Activated CD4-positive, alpha-beta memory T cell treated with anti-CD3 and anti-CD28 coated beads, Interleukin-2, amount 10 ng/mL, durations not matched to agents 7 days and 5 days (primary cell): ENCODE results near the gene PRKAR1A. TPM values are rescaled to one million over a fixed set of nuclear protein-coding genes. Genes with fewer than 3 reads are reported as not detected.
"Not testable (repeated sequence)": the region's sequence is repeated elsewhere in the genome, so short reads cannot be mapped to it uniquely, and the experiment has no call there.

Experiments
- CTCF ChIA-PET: fragments of 350-600 bp; sonication (Branson Sonifier 250); formaldehyde crosslinking; loops from one replicate; lab custom pipeline; 2021; ENCODE audit warnings: antibody characterized with exemption, inconsistent platforms; lab: Charles Lee
- POLR2A ChIA-PET: fragments of 350-600 bp; sonication (Branson Sonifier 250); formaldehyde crosslinking; loops from one replicate; lab custom pipeline; 2021; ENCODE audit warnings: antibody characterized with exemption; lab: Charles Lee
- DNase-seq: peaks from one replicate; pipeline ENCODE4 v3.0.0-alpha.2; 2020
- H3K27ac Mint-ChIP-seq: one replicate; pipeline ENCODE4 v1.8.0; 2021; ENCODE audit warnings: mild to moderate bottlenecking, mixed read lengths
- H3K27me3 Mint-ChIP-seq: one replicate; pipeline ENCODE4 v1.8.0; 2021; ENCODE audit warnings: mixed read lengths
- H3K36me3 Mint-ChIP-seq: one replicate; pipeline ENCODE4 v1.8.0; 2021; ENCODE audit warnings: low read depth, mixed read lengths
- H3K4me1 Mint-ChIP-seq: one replicate; pipeline ENCODE4 v1.8.0; 2021; ENCODE audit warnings: mixed read lengths
- H3K4me3 Mint-ChIP-seq: one replicate; pipeline ENCODE4 v1.8.0; 2021; ENCODE audit warnings: mild to moderate bottlenecking, mixed read lengths
- H3K9me3 Mint-ChIP-seq: one replicate; pipeline ENCODE4 v1.8.0; 2021; ENCODE audit warnings: mixed read lengths
- total RNA-seq, 2 experiments: library from RNA; stranded (reverse); gene quantifications; one replicate each; pipeline ENCODE4 v1.2.3, GENCODE V29; 2021

PRKAR1A gene
- total RNA-seq, 2 experiments from 2014 or later = 281 to 287 TPM

DNA sequence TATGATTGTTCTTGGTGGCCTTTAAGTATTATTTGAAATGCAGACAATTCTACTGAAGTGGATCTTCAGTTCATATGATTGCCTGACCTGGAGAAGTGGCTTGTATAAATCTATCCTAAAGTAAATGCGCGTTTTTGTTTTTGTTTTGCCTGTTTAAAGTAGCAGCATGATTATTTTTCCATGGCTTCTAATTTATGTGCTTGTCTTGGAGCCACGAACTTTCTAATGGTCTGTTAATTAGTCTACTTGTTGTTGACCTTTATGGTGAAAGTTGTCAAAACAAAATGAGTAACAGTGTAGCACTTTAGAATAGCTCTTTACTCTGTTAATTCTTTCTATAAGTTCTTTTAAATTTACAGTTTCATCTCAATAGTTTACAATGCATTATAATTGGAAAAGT, 1.7 kb downstream of the PRKAR1A start:
- peaks cover 53% of the 10 kb centered on the region for H3K4me1 Mint-ChIP-seq
- CTCF ChIA-PET = interaction anchor here (1.7 kb wide), 1 partner anchor 21 kb away, joined by 3 read pairs; no protein-coding TSS in a partner anchor
- no peak for DNase-seq

GRCh38 chr17:68514831-68515635, 2.8 kb downstream of the PRKAR1A start:
- Mint-ChIP-seq H3K4me1 (peaks cover 52% of the 10 kb centered on the region), H3K9me3 (no peaks in the 10 kb centered on the region), H3K36me3 (peaks cover 63% of the 10 kb centered on the region), H3K27ac (no peak overlapping the region), H3K4me3 (peak overlapping the region; percentile 98), H3K27me3 (no peaks in the 10 kb centered on the region)
- DNase-seq = no peak
- ChIA-PET CTCF (no interaction called here), POLR2A (no interaction called here)

More for the DNA sequence above, 1.7 kb downstream of the PRKAR1A start:
- POLR2A ChIA-PET = interaction anchor here (3.8 kb wide), 1 partner anchor 16 kb away, joined by 26 read pairs; no protein-coding TSS in a partner anchor
- Mint-ChIP-seq H3K4me3 (peak overlapping the region; percentile 98), H3K27ac (no peak overlapping the region), H3K9me3 (no peaks in the 10 kb centered on the region), H3K27me3 (no peaks in the 10 kb centered on the region), H3K36me3 (peaks cover 52% of the 10 kb centered on the region)

- H3K27ac Mint-ChIP-seq = no peak overlapping the region
- H3K4me1 Mint-ChIP-seq = peaks cover 40% of the 10 kb centered on the region
- DNase-seq = no peak
- H3K9me3 Mint-ChIP-seq = no peaks in the 10 kb centered on the region
- H3K36me3 Mint-ChIP-seq = peaks cover 68% of the 10 kb centered on the region
- no peaks in the 10 kb centered on the region for H3K27me3 Mint-ChIP-seq
- ChIA-PET CTCF (no interaction called here), POLR2A (no interaction called here)
- no peak overlapping the region for H3K4me3 Mint-ChIP-seq
These were observed 4.5 kb downstream of the PRKAR1A start for GRCh38 chr17:68516732-68517131.

DNA sequence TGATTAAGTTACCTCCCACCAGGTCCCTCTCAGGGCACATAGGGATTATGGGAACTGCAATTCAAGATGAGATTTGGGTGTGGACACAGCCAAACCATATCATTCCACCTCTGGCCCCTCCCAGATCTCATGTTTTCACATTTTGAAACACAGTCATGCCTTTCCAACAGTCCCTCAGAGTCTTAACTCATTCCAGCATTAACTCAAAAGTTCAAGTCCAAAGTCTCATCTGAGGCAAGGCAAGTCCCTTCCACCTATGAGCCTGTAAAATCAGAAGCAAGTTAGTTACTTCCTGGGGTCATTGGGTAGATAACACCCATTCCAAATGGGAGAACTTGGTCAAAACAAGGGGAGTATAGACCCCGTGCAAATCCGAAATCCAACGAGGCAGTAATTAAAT, 5.4 kb downstream of the PRKAR1A start:
- H3K4me3 Mint-ChIP-seq, H3K27ac Mint-ChIP-seq, CTCF ChIA-PET, DNase-seq, H3K27me3 Mint-ChIP-seq, POLR2A ChIA-PET, H3K9me3 Mint-ChIP-seq: not testable (repeated sequence)
- peaks cover 77% of the 10 kb centered on the region for H3K36me3 Mint-ChIP-seq
- peaks cover 39% of the 10 kb centered on the region for H3K4me1 Mint-ChIP-seq

GRCh38 chr17:68518063-68518815, 6.0 kb downstream of the PRKAR1A start:
- Mint-ChIP-seq H3K4me1 (peaks cover 37% of the 10 kb centered on the region), H3K9me3 (no peaks in the 10 kb centered on the region)

DNA sequence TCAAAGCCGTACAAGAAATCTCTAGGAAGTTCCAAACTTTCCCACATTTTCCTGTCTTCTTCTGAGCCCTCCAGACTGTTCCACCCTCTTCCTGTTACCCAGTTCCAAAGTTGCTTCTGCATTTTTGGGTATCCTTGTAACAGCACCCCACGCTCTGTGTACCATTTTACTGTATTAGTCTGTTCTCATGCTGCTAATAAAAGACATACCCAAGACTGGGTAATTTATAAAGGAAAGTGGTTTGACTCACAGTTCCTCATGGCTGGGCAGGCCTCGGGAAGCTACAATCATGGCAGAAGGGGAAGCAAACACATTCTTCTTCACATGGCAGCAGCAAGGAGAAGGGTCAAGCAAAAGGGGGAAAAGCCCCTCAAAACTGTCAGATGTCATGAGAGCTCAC, 6.8 kb downstream of the PRKAR1A start:
- POLR2A ChIA-PET, H3K9me3 Mint-ChIP-seq, H3K27me3 Mint-ChIP-seq, DNase-seq, H3K4me3 Mint-ChIP-seq, H3K27ac Mint-ChIP-seq: not testable (repeated sequence)
- peaks cover 29% of the 10 kb centered on the region for H3K4me1 Mint-ChIP-seq
- peaks cover 79% of the 10 kb centered on the region for H3K36me3 Mint-ChIP-seq
- CTCF ChIA-PET = interaction anchor here (0.9 kb wide), 1 partner anchor 8 kb away, joined by 3 read pairs; no protein-coding TSS in a partner anchor

More at GRCh38 chr17:68518063-68518815, 6.0 kb downstream of the PRKAR1A start:
- POLR2A ChIA-PET = no interaction called here
- no peak for DNase-seq
- no peaks in the 10 kb centered on the region for H3K27me3 Mint-ChIP-seq
- CTCF ChIA-PET = no interaction called here
- H3K27ac Mint-ChIP-seq = no peak overlapping the region
- no peak overlapping the region for H3K4me3 Mint-ChIP-seq
- peaks cover 77% of the 10 kb centered on the region for H3K36me3 Mint-ChIP-seq

- Mint-ChIP-seq H3K36me3 (peaks cover 83% of the 10 kb centered on the region), H3K4me3 (no peak overlapping the region), H3K9me3 (no peaks in the 10 kb centered on the region), H3K4me1 (peaks cover 20% of the 10 kb centered on the region), H3K27me3 (no peaks in the 10 kb centered on the region), H3K27ac (no peak overlapping the region)
- ChIA-PET POLR2A (no interaction called here), CTCF (interaction anchor here (0.9 kb wide), 1 partner anchor 9 kb away, joined by 3 read pairs; no protein-coding TSS in a partner anchor)
- DNase-seq = no peak
These were observed 7.7 kb downstream of the PRKAR1A start for GRCh38 chr17:68519911-68520310.

DNA sequence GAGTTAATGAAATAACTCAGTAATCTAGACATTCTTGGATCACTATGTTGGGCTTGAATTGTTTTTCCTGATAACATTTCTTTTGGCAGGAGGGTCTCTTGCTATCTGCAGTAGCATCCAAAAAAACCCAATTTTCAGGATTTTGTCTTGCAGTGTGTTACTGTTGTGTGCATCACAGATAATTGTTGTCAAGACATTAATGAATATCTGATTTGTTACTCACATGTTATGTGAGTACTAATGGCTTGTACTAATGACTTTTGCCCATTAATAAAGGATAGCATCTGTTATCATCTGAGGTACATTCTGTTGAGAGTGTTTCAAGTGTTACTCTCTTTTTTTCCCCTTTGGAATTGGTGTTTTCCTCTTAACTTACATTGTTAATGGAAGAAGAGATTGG, 10.0 kb downstream of the PRKAR1A start:
- H3K4me1 Mint-ChIP-seq = peaks cover 8% of the 10 kb centered on the region
- no peaks in the 10 kb centered on the region for H3K9me3 Mint-ChIP-seq
- H3K4me3 Mint-ChIP-seq = no peak overlapping the region
- no peak overlapping the region for H3K27ac Mint-ChIP-seq
- H3K36me3 Mint-ChIP-seq = peaks cover 86% of the 10 kb centered on the region
- POLR2A ChIA-PET = interaction anchor here (1.0 kb wide), 1 partner anchor 10 kb away, joined by 3 read pairs; the partner anchor contains the start of gene PRKAR1A
- CTCF ChIA-PET = no interaction called here
- no peak for DNase-seq
- H3K27me3 Mint-ChIP-seq = no peaks in the 10 kb centered on the region

- Mint-ChIP-seq H3K36me3 (peaks cover 93% of the 10 kb centered on the region), H3K27me3 (no peaks in the 10 kb centered on the region), H3K4me1 (peaks cover 3% of the 10 kb centered on the region), H3K9me3 (no peaks in the 10 kb centered on the region), H3K27ac (no peak overlapping the region), H3K4me3 (no peak overlapping the region)
- no peak for DNase-seq
- CTCF ChIA-PET = no interaction called here
- POLR2A ChIA-PET = no interaction called here
These were observed 14.3 kb downstream of the PRKAR1A start for GRCh38 chr17:68526548-68526947.

DNA sequence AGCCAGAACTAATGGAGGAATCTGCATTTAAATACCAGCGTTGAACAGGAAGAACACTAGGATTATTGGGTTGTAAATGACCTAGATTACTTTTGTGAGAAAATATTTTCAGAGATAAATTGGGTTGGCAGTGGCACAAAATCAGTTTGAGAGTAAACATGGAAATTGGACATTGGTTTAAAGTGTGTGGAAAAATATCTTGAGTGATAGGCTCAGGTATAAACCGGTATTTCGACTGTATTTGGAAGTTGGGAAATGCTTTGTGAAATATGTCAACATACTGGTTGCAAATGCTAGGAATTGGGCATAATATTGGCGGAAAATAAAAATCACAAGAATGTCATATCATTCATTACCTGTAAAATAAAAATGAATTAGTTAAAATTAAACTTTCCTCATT, 15.1 kb downstream of the PRKAR1A start:
- no peaks in the 10 kb centered on the region for H3K9me3 Mint-ChIP-seq
- POLR2A ChIA-PET = no interaction called here
- CTCF ChIA-PET = no interaction called here
- H3K36me3 Mint-ChIP-seq = peaks cover 86% of the 10 kb centered on the region
- H3K4me1 Mint-ChIP-seq = no peaks in the 10 kb centered on the region
- H3K27me3 Mint-ChIP-seq = no peaks in the 10 kb centered on the region
- H3K27ac Mint-ChIP-seq = no peak overlapping the region
- DNase-seq = no peak
- no peak overlapping the region for H3K4me3 Mint-ChIP-seq

DNA sequence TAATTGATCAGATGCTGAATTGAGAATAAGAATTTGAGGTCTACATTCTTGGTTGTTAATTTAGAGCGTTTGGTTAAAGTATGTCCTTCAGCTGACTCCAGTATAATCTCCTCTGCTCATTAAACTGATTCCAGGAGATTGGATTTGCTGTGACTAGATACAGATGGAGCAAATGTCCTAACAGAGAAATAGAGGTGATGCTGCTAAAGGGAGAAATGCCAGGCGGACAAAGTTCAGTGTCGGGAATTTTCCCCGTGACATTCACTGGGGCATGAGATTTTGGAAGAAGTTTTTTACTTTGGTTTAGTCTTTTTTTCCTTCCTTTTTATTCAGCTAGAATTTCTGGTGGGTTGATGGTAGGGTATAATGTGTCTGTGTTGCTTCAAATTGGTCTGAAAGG, 19.0 kb downstream of the PRKAR1A start:
- Mint-ChIP-seq H3K4me3 (no peak overlapping the region), H3K27ac (no peak overlapping the region), H3K4me1 (peaks cover 14% of the 10 kb centered on the region), H3K9me3 (no peaks in the 10 kb centered on the region), H3K27me3 (no peaks in the 10 kb centered on the region), H3K36me3 (peaks cover 80% of the 10 kb centered on the region)
- CTCF ChIA-PET = interaction anchor here (0.7 kb wide), 1 partner anchor 82 kb away, joined by 3 read pairs; no protein-coding TSS in a partner anchor
- DNase-seq = no peak
- POLR2A ChIA-PET = no interaction called here

DNA sequence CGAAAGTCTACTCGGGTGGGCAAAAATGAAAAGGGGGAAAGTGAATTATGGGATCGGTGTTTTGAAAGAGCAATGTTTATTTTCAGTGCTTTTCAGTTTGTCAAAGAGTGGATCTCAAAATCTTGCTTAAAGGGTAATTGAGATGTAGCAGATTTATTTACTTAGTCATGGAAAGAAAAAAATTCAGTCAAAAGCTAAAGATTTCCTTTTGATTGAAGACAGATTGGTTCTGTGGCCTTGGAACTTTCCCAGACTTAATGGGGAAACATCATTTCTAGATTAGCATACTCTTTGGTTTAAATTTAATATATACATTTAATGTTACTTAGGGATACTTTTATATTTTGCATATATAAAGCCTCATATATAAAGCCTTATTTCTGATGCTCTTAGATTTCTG, 20.6 kb downstream of the PRKAR1A start:
- ChIA-PET POLR2A (no interaction called here), CTCF (interaction anchor here (1.4 to 1.7 kb wide), 2 partner anchors 20 to 81 kb away, joined by 6 to 21 read pairs; partner anchors contain the start of gene PRKAR1A)
- no peaks in the 10 kb centered on the region for H3K9me3 Mint-ChIP-seq
- H3K4me1 Mint-ChIP-seq = peaks cover 14% of the 10 kb centered on the region
- peaks cover 71% of the 10 kb centered on the region for H3K36me3 Mint-ChIP-seq
- no peak overlapping the region for H3K4me3 Mint-ChIP-seq
- no peak for DNase-seq
- H3K27ac Mint-ChIP-seq = no peak overlapping the region
- H3K27me3 Mint-ChIP-seq = no peaks in the 10 kb centered on the region
